Endometrium (tissue), 2 donors: ENCODE data around the gene TTF2.

Source experiments
- FAIRE-seq: peaks from 2 replicates; lab custom pipeline; 2012; peaks lifted over from hg19 to GRCh38; lab: Jason Lieb, UNC
- donor health status: control.
- donor health status: control.

TTF2 gene

DNA sequence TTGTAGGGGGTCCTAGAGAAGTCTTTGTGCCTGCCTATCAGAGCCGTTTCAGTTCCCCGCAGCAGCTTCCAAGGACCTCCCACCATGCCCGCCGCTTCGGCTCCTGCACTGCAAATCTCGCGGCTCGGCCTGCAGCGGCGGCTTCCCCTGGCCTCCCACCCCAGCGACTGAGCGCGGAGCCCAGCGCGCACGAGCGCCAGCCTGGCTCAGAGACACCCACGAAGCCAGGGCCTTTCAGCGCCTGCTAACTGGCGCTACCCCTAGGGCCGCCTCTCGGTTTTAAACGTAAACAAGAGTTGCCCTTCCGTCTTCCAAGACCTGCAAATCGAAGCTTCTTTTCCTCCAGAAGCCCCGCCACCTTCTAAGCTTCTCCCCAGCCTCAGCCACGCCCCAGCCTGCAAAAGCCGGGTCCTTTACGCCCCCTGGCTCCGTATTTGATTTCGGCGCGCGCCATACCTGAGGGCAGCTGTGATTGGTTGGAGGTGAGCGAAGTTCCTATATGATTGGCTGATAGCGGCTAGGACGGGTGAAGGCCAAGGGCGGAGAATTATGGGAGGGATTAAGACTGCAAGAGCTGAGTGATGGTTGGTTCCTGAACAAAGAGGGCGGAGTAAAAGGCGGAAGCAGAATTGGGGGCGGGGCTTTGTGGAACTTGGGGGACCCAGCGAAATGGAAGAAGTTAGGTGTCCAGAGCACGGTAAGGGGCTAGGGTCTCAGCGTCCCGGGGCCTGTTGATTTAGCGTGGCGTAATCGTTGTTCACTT is at the start of gene TTF2:
Gene TTF2, plus strand, starts transcription at position 649 of the 763 bp plus-strand sequence. Its CDS starts 21 bp downstream, at position 670.
- peak; percentile 99 for FAIRE-seq

DNA sequence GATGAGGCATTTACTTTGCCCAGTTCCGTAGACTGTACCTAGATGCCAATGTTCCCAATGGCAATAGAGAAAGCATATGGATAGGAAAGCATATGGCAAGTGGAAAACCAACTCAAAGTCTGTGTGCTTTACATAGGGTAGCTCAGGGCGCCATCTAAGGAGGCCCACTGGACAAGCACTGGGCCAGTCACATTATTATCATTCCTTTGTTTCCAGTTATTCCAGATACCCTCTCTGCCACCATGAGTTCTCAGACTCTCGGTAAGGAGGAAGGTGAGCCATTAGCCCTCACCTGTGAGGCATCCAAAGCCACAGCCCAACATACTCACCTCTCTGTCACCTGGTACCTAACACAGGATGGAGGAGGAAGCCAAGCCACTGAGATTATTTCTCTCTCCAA is 48.8 kb upstream of the TTF2 start:
- FAIRE-seq, result no peak

DNA sequence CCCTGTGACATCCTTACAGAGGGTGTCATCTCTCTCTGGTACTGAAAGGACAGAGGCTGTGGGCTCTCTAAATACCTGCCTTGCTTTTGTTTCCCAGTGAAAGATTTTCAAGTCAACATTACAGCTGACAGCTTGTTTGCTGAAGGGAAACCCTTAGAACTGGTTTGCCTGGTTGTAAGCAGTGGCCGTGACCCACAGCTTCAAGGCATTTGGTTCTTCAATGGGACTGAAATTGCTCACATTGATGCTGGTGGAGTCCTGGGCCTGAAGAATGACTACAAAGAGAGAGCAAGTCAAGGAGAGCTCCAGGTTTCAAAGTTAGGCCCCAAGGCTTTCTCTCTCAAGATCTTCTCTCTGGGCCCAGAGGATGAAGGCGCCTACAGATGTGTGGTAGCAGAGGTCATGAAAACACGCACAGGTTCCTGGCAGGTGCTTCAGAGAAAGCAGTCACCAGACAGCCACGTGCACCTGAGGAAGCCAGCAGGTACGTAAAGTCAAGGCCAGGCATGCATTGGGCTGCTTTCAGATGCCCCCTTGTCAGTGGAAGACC is 46.7 kb upstream of the TTF2 start:
- no peak for FAIRE-seq

DNA sequence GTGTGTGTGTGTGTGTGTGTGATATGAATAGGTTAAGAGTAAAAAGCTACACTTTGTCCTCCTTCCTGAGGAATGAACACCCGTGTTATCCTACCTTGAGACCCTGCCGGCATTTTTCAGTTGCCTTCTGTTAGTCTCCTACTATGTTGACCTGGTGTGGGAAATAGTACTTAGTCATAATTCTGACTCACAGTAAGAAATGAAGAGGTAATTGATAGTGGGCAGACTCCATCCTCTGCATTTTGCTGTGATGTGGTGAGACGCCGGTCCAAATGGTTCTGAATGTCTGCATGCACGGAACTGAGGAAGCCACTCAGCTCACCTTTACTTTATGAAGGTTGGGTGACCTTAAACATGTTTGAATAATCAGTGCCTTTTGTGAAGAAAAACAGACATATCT is 45.9 kb upstream of the TTF2 start:
- no peak for FAIRE-seq

DNA sequence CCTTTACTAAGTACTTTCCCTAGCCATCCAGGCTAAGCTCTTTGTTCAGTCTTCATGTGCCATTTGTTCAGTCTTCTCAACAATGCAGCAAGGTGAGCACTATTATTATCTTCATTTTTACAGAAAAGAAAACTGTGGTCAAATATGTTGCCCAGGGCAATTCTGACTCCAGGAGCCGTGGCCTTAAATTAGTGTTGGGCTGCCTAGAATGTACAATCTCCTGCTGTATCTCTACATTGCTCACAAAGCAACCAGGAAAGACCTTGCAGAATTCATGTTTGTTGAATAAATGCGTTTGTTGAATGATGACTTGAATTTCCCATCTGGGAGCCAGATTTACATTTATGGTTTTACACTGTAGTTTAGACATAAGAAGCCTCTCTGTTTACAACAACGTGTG is 44.4 kb upstream of the TTF2 start:
- FAIRE-seq, result no peak

DNA sequence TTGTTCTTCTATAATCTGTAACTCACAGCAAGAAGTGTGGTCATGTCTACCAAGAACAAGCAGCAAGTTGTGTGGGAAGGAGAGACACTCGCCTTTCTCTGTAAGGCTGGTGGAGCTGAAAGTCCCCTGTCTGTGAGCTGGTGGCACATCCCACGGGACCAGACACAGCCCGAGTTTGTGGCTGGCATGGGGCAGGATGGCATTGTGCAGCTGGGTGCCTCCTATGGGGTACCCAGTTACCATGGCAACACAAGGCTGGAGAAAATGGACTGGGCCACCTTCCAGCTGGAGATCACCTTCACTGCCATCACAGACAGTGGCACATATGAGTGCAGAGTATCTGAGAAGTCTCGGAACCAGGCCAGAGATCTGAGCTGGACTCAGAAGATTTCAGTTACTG is 43.1 kb upstream of the TTF2 start:
- FAIRE-seq, result no peak

DNA sequence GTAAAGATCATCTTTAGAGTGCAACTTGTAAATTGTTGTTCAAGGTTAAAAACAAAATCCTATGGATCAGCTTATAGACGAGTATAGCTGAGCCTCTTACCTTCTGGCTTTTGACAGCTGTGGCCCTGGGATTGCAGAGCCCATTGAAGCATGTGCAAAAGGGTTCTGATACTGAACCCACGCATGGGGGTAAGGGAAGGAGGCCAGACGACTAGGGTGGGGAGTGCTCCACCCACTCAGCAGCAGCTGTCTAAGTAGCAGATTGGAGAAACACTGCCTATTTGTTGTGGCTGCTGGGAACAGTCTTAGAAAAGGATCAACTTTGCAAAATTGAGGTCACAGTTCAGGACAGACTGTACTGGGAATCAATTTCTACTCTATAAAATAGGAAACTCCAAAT is 42.5 kb upstream of the TTF2 start:
- FAIRE-seq, result no peak

DNA sequence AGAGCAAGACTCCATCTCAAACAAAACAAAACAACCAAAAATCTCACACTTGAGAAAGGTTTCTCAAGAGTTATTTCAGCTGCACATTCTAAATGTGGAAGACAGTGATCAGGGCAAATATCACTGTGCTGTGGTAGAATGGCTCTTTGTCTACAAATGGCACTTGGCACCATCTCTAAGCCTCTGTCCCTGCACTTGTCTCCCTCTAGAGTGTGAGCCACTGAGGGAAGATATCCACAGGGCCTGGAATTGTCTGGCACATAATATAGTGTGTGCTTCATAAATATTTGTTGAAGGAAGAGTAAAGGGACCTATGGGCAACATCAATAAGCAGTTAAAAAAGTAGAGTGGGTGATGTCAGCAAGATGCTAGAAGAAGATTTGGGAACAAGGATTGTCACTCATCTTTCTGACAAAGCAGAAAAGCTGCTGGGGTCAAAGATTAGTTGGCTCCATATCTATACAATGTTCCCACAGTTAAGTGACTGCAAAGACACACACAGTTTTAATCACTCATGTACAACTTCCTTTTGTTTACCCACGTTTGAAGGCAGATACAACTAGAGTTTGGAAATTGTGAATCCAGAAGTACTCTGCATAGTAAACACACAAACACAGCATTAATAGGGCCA is 39.5 kb upstream of the TTF2 start:
- no peak for FAIRE-seq

DNA sequence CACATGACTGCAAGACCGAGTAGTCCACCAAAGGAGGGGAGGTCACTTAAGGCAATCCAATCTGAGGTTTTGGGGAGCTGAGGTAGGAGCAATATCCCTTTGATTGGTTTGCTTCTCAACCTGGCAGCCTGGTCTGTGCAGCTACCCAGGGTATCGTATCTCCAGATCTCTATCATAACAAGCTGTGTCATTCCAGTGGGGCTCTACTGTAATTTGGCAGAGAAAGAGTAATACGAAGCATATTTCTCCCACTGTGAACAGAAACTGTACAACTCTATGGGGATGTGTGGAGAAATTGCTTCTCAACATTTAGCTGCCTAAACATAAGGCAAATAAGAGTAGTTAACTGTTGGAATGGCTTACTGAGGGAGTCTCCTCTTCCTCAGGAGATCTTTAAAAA is 38.0 kb upstream of the TTF2 start:
- FAIRE-seq, result no peak

DNA sequence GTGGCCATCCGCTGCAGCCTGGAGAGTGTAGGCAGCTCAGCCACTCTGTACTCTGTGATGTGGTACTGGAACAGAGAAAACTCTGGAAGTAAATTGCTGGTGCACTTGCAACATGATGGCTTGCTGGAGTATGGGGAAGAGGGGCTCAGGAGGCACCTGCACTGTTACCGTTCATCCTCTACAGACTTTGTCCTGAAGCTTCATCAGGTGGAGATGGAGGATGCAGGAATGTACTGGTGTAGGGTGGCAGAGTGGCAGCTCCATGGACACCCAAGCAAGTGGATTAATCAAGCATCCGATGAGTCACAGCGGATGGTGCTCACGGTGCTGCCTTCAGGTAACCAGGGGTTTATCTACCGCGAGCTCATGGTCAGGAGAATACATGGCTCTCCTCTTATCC is 34.6 kb upstream of the TTF2 start:
- FAIRE-seq, result no peak

DNA sequence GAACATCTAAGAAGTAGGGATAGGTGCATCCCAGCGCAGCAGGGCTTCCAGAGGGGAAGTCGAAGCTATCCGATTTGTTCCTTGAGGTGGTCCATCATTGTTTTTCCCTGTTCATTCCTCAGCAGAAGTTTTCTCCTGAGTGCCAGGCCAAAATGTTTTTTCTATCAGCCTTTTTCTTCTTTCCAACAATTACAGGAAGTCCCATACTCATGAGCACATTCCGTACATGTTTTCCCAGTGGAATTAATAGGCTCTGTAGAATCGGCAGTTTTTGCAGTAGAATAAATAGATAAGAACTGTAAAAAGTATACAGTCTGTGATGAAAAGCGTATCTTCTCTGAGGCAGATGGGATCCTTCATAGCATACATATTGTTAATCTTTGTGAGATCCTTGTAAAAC is 33.8 kb upstream of the TTF2 start:
- no peak for FAIRE-seq

DNA sequence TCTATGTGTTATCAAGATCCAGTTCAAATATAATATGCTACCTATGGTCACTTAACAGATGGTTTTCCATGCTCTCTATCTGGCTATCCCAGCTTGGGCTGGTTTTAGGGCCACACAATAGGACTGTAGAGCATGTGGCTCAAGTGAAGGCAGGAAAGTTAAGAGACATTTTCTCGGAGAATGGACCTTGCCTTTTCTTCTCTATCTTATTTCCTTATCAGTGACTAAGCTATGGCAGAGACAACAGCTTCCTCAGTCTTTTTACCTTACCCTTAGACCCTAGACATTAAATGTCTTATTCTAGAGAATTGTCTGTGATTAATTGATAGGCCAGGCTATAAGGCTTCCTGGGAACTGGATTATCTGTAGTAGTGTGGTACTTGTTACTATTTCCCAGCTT is 30.4 kb upstream of the TTF2 start:
- FAIRE-seq, result no peak

DNA sequence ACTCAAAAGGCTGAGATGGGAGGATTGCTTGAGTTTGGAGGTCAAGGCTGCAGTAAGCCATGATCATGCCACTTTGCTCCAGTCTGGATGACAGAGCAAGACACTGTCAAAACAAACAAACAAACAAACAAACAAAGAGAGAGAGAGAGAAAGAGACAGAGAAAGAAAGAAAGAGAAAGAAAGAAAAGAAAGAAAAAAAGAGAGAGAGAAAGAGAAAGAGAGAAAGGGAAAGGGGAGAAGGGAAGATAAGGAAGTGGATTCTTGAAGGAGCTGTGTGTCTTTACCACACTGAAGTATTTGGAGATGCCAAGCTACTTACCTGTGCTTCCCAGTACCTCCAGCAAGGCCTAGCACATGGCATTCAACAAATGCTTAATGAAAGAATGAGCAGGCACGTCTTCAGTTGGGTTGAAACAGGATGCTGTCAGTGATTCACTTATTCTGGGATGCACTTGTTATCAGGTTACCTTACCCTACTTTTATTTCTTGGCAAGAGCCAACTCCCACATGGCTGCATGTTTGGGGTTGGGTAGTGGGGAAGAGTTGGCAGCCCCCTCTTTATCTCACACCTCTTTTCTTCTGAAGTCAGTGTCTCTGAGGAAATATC is 29.8 kb upstream of the TTF2 start:
- no peak for FAIRE-seq

DNA sequence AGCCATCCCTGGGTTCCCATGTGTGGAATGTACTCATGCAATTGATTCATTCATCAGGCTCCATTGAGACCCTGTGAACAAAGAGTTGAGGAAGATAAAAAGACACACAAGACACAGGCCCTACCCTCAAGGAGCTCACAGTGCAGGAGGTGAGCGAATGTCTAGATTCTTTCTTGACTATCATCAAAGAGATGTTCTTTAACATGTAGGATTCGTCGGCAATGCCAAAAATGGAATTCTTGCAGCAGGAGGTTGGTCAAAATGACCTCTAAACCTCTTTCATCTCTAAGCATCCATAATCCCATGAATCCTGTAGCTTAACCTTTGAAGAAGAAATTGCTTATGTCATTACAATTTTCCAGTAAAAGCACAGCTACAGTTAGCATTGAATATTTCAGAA is 27.9 kb upstream of the TTF2 start:
- no peak for FAIRE-seq

DNA sequence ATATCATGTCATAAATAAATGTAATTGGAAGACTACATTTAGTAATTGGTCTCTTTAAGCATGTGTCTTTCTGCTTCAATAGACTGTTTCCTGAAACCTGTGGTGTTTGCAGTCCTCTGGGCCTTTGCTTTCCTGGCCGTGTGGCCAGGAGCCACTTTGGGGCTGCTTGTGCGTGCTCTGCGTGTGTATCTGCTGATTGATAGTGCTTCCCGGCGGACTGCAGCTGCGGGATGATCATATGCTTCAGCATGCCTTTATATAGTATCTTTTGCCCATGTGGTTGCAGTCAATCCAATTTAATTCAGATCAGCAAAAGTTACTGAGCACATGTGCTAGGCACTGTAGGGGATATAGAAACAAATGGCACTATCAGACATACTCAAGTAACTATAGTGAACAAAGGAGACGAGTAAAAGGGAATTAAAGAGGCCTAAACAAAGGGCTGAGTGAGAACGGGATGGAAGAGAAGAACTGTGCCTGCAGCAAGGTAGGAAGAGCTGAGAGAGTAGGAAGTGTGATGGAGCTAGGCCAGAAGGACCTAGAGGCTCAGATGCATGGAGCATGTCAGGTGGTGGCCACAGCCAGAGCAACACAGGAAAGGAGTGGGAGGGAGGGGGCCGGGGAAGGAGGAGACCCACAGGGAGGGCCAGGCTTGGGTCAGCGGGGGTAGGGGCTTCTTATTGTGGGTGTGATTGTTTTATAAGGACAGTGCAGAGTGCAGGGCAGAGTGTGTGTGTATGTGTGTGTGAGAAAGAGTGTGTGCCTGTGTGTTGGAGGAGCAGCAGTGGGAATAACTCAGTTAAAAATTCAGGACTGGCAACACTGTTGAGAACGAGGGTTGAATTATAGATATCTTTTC is 27.2 kb upstream of the TTF2 start:
- no peak for FAIRE-seq

DNA sequence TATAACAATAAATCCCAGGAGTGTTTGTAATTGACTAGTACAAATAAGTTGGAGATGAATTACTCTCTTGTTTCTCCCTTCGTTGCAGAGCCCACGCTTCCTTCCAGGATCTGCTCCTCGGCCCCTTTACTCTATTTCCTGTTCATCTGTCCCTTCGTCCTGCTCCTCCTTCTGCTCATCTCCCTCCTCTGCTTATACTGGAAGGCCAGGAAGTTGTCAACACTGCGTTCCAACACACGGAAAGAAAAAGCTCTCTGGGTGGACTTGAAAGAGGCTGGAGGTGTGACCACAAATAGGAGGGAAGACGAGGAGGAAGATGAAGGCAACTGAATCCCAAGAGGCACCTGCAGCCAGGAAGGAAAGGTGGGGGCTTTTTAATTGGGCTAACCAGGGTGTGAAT is 26.4 kb upstream of the TTF2 start:
- no peak for FAIRE-seq

DNA sequence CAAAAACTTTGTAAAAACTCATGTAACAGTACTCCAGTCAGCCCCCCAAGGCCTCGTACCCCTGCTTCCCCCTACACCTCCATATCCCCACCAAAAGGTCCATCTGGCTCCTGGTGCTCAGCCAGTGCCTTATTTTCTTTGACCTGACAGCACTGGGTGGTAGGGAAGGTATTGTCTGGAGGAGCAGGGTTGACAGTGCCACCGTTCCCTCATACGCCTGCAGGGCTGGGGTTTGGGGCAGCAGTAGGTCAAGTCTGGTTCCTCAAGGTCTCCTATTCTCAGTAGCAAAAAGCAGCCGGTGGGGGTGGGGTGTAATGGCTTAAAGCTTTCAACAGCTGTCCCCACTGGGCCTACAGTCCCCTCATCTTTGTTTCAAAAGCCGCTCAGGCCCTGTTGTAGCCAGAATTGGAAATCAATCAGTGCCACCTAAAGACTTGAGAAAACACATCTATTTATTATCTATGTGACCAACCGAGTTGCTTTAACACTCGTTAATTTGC is 25.3 kb upstream of the TTF2 start:
- no peak for FAIRE-seq

DNA sequence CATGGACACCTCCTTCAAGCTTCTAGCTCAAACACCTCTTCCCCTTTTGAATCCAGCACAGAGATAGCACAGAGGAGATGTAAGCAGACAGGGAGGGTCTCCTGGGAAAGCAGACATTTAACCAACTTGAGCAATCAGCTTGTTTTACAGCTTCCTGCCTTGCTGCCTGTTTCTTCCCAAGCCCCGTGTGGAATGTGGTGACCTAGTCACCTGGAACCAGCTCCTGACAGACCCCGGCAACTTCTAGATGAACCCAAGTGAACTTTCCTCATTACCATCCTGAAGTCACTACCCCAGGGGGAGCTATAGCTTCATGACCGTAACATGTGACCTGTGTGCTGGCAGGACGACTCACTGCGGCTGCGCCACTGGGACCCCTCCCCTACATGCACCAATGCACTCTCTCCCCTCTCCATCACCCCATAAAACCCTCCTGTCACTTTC is 24.1 kb upstream of the TTF2 start:
- no peak for FAIRE-seq

DNA sequence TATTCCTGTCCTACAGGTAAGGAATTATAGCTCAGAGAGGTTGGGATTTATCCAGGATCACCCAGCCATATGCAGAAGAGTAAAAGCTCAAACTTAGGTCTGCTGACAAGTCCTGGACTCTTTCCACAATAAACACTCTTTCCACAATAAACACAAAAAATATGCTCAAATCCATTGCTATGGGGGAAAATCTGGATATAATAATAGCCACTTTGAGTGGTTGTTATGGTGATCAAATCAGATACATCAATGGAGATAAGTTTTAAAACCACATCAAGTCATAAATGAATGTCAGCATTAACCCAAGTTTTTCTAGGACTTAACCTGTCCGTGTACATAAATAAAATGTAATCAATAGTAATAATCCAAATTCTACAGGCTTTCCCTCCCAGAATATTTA is 22.3 kb upstream of the TTF2 start:
- FAIRE-seq, result no peak

DNA sequence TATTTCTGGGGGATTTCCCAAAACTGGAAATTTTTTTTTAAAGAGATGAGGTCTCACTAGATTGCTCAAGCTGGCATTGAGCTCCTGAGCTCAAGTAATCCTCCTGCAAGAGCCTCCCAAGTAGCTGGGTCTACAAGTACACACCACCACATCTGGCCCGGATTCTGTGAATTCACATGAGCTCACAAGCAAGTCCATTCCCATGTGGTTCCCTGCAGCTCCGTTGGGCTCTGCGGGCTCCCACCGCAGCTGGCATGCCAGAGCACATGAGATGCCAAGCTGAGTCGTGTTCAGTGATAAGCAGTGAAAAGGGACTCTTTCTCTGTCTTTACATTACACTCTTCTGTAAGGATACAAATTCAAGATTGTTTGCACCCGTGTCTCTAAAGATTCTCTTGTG is 21.9 kb upstream of the TTF2 start:
- FAIRE-seq, result no peak

DNA sequence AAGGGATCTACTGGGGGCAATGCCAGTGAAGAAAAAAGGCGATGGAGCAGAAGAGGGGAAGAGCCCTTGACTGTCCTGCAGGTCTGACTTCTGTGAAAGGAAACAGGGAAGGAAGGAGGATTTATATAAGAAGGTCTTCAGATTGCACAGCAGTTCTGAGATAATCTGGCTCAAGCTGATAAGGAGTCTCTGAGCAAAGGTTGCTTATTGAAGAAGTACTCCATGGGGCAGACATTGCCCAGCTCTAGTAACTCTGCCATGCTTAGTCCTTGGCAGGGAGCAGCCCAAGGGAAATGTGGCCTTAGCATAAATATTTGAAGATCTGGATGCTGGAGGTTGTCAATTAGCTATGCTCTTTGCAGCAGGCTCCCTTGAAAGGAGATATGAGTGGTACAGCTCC is 15.9 kb upstream of the TTF2 start:
- no peak for FAIRE-seq

DNA sequence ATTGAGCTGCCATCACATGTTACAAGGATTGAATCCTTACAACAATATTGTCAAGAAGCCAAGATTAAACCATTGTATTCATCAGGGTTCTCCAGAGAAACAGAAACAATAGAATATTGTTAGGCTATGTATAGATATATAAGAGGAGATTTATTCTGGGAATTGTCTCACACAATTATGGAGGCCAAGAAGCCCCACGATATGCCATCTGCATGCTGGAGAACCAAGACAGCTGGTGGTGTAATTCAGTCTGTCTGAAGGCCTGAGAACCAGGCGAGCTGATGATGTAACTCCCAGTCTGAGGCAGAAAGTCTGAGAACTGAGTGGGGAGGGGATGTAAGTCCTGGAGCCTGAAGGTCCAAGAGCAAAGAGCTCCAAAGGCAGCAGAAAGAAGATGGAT is 14.5 kb upstream of the TTF2 start:
- no peak for FAIRE-seq
